ENCODE results near the gene PRR23E.

PRR23E gene

DNA sequence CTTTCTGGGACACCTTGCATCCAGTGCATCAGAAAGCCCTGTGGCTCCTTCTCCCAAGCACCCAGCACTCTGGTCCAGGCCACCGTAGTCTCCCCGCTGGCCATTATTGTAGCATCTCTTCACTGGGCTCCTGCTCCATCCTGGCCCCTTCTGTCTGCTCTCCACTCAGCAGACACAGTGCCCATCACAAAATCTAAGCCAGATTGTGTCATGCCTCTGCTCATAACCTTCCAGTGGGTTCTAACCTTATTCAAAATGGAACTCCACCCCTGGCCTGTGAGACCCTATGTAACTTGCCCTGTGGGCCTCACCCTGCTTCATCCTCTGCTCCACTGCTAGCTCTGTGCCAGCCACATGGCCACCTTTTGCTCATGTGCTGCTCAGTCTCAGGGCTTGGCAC, 31.7 kb upstream of the PRR23E start:
- DNase-seq, result no peak
- no peak overlapping the region for H3K27ac ChIP-seq
- no peaks in the 10 kb centered on the region for H3K9me3 ChIP-seq (ENCODE audit: severe bottlenecking)
- H3K4me3 ChIP-seq (ENCODE audit: low read depth, low read length), result no peak overlapping the region
- TF ChIP-seq, protein P1, sequence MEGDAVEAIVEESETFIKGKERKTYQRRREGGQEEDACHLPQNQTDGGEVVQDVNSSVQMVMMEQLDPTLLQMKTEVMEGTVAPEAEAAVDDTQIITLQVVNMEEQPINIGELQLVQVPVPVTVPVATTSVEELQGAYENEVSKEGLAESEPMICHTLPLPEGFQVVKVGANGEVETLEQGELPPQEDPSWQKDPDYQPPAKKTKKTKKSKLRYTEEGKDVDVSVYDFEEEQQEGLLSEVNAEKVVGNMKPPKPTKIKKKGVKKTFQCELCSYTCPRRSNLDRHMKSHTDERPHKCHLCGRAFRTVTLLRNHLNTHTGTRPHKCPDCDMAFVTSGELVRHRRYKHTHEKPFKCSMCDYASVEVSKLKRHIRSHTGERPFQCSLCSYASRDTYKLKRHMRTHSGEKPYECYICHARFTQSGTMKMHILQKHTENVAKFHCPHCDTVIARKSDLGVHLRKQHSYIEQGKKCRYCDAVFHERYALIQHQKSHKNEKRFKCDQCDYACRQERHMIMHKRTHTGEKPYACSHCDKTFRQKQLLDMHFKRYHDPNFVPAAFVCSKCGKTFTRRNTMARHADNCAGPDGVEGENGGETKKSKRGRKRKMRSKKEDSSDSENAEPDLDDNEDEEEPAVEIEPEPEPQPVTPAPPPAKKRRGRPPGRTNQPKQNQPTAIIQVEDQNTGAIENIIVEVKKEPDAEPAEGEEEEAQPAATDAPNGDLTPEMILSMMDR (IDR thresholded peaks at IDR 0.05; ENCODE audit: low read depth, low read length), result no peak
- H3K27me3 ChIP-seq (ENCODE audit: insufficient read depth, low read depth, severe bottlenecking), result no peaks in the 10 kb centered on the region
- H3K36me3 ChIP-seq, result no peaks in the 10 kb centered on the region

DNA sequence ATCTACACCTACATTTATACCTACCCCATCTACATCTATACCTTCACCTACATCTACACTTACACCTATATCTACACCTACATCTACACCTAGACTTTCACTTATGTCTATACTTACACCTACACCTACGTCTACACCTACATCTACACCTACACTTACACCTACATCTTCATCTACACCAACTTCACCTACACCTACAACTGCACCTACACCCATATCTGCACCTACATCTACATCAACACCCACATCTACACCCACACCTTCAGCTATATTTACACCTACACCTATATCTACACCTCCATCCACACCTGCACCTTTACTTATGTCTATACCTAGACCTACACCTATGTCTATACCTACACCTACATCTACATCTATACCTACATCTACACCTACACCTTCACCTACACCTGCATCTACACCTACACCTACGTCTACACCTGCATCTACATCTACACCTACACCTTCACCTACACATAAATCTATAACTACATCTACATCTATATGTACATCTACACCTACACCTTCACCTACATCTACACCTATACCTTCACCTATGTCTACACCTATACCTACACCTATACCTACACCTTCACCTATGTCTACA, 30.9 kb upstream of the PRR23E start:
- Histone ChIP-seq H3K4me3 (ENCODE audit: low read depth, low read length) (no peak overlapping the region), H3K9me3 (ENCODE audit: severe bottlenecking) (no peaks in the 10 kb centered on the region), H3K36me3 (no peaks in the 10 kb centered on the region), H3K27ac (no peak overlapping the region), H3K27me3 (ENCODE audit: insufficient read depth, low read depth, severe bottlenecking) (no peaks in the 10 kb centered on the region)
- DNase-seq, result no peak
- TF ChIP-seq, protein P1 (IDR thresholded peaks at IDR 0.05; ENCODE audit: low read depth, low read length), result no peak

- no peaks in the 10 kb centered on the region for H3K27me3 ChIP-seq (ENCODE audit: insufficient read depth, low read depth, severe bottlenecking)
These were observed 29.8 kb upstream of the PRR23E start for GRCh38 chr3:127162947-127163645.

GRCh38 chr3:127164615-127165014, 28.3 kb upstream of the PRR23E start:
- Histone ChIP-seq H3K36me3 (no peaks in the 10 kb centered on the region), H3K9me3 (ENCODE audit: severe bottlenecking) (peaks cover under 1% of the 10 kb centered on the region), H3K27me3 (ENCODE audit: insufficient read depth, low read depth, severe bottlenecking) (no peaks in the 10 kb centered on the region), H3K4me3 (ENCODE audit: low read depth, low read length) (no peak overlapping the region), H3K27ac (no peak overlapping the region)
- no peak for DNase-seq
- TF ChIP-seq, protein P1 (IDR thresholded peaks at IDR 0.05; ENCODE audit: low read depth, low read length), result no peak

More at GRCh38 chr3:127162947-127163645, 29.8 kb upstream of the PRR23E start:
- H3K4me3 ChIP-seq (ENCODE audit: low read depth, low read length), result no peak overlapping the region
- DNase-seq, result no peak
- no peaks in the 10 kb centered on the region for H3K36me3 ChIP-seq
- no peak overlapping the region for H3K27ac ChIP-seq
- H3K9me3 ChIP-seq (ENCODE audit: severe bottlenecking), result no peaks in the 10 kb centered on the region
- TF ChIP-seq, protein P1 (IDR thresholded peaks at IDR 0.05; ENCODE audit: low read depth, low read length), result no peak

DNA sequence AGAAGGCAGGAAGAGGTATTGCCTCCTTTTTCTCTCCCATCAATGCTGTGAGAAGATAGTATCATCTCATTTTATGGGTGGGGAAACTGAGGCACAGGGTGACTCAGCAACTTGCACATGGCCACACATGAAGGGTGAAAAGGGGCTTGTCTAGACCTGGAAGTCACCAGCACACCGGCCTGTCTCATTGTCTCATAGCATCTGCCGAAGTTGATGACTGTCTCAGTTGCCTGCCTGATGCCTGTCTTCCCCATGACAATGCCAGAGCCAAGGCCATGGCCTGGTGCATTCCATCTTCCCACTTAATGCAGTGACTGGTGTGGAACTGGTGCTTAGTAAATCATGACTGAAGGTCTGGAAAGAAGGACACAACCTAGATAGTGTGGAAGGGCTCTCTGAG, 27.9 kb upstream of the PRR23E start:
- peaks cover 3% of the 10 kb centered on the region for H3K9me3 ChIP-seq (ENCODE audit: severe bottlenecking)
- H3K4me3 ChIP-seq (ENCODE audit: low read depth, low read length), result no peak overlapping the region
- H3K27me3 ChIP-seq (ENCODE audit: insufficient read depth, low read depth, severe bottlenecking), result no peaks in the 10 kb centered on the region
- DNase-seq, result no peak
- no peak overlapping the region for H3K27ac ChIP-seq
- TF ChIP-seq, protein P1 (IDR thresholded peaks at IDR 0.05; ENCODE audit: low read depth, low read length), result no peak
- no peaks in the 10 kb centered on the region for H3K36me3 ChIP-seq
